Lower leg skin (tissue), 4 donors: ENCODE measurements around the gene RAVER2. TPM values are rescaled to one million over a fixed set of nuclear protein-coding genes. Genes with fewer than 3 reads are reported as not detected.

Source experiments
- DNase-seq, 2 donors: peaks; one replicate each; pipeline ENCODE4 v3.0.0-alpha.2; 2019; ENCODE audit warnings: low spot score in 2 of 2
- H3K4me3 ChIP-seq: fragments of 200-600 bp; sonication (generic); 2 replicates; pipeline ENCODE4 v1.5.1; 2017; ENCODE audit warnings: mild to moderate bottlenecking, low read depth; ENCODE audit not compliant: poor library complexity, severe bottlenecking
- CTCF ChIP-seq, 3 donors: fragments of 450-650 bp; IDR thresholded peaks; one replicate each; pipeline ENCODE4 v1.5.1; 2016; ENCODE audit warnings: antibody characterized with exemption in 3 of 3, mild to moderate bottlenecking in 3 of 3, moderate library complexity in 2 of 3
- POLR2A ChIP-seq, 2 donors: fragments of 450-650 bp; IDR thresholded peaks; one replicate each; pipeline ENCODE4 v1.6.1; 2016 to 2017; ENCODE audit warnings: antibody characterized with exemption in 2 of 2, mild to moderate bottlenecking in 1 of 2, moderate library complexity in 1 of 2
- WGBS, 2 donors: methylation state at CpG; one replicate each; pipeline ENCODE4 v1.1.5; 2018; 5-methylcytosine and 5-hydroxymethylcytosine counted together
- intact Hi-C: fragments of 100-400 bp; cut with DNase I; formaldehyde crosslinking; loops from one replicate; pipeline ENCODE4 v1.15.0; 2023; ENCODE audit warnings: low total_unique reads
- total RNA-seq, 4 donors: library from RNA; depleted of rRNA; stranded (reverse); fragments of >200 nt; gene quantifications; one replicate each; pipeline ENCODE4 v1.1.0, GENCODE V29; 2016

The RAVER2 gene
- total RNA-seq, 4 donors from 2014 or later = 6.6 to 11.9 (median 8.4) TPM

- DNase-seq = no peak
- 94 to 97% methylated on average over 9 of the region's 9 CpGs for WGBS, 2 donors
- no peak for TF ChIP-seq POLR2A (IDR thresholded peaks at IDR 0.05)
- no peak for TF ChIP-seq CTCF (IDR thresholded peaks at IDR 0.05)
- intact Hi-C loops = no loop called here
- H3K4me3 ChIP-seq = no peak overlapping the region
Observed at GRCh38 chr1:64843675-64844074, 98.8 kb downstream of the RAVER2 start.

- intact Hi-C loops = no loop called here
- TF ChIP-seq CTCF (IDR thresholded peaks at IDR 0.05) (no peak), POLR2A (IDR thresholded peaks at IDR 0.05) (no peak)
- WGBS, 2 donors = 84 to 92% methylated on average over 7 of the region's 7 CpGs
- DNase-seq = no peak
- H3K4me3 ChIP-seq = no peak overlapping the region
Observed at GRCh38 chr1:64844175-64844574, 99.3 kb downstream of the RAVER2 start.

- TF ChIP-seq POLR2A (IDR thresholded peaks at IDR 0.05) = no peak
- WGBS, 2 donors = 93% methylated on average over 7 of the region's 7 CpGs
- no peak overlapping the region for H3K4me3 ChIP-seq
- peak in 1 of 2 donors; percentile 70 for DNase-seq
- intact Hi-C loops = no loop called here
Observed at GRCh38 chr1:64844609-64845008, 99.7 kb downstream of the RAVER2 start.

- DNase-seq = peak in 1 of 2 donors; percentile 63
- no peak overlapping the region for H3K4me3 ChIP-seq
- TF ChIP-seq POLR2A (IDR thresholded peaks at IDR 0.05) (no peak), CTCF (IDR thresholded peaks at IDR 0.05) (no peak)
- 88 to 90% methylated on average over 13 of the region's 13 CpGs for WGBS, 2 donors
- intact Hi-C loops = no loop called here
Observed at GRCh38 chr1:64845831-64846425, 101.1 kb downstream of the RAVER2 start.

GRCh38 chr1:64846573-64847430 lies 101.9 kb downstream of the RAVER2 start:
- DNase-seq = peak in 1 of 2 donors; percentile 80
- intact Hi-C loops = no loop called here
- WGBS, 2 donors = 87 to 91% methylated on average over 10 of the region's 10 CpGs
- no peak for TF ChIP-seq CTCF (IDR thresholded peaks at IDR 0.05)
- TF ChIP-seq POLR2A (IDR thresholded peaks at IDR 0.05) = no peak
- H3K4me3 ChIP-seq = no peak overlapping the region

GRCh38 chr1:64847666-64848065 lies 102.8 kb downstream of the RAVER2 start:
- no peak for TF ChIP-seq POLR2A (IDR thresholded peaks at IDR 0.05)
- no peak for TF ChIP-seq CTCF (IDR thresholded peaks at IDR 0.05)
- WGBS, 2 donors = 75 to 88% methylated on average over 4 of the region's 4 CpGs
- DNase-seq = peak in 1 of 2 donors; percentile 64
- H3K4me3 ChIP-seq = no peak overlapping the region
- intact Hi-C loops = no loop called here
